ENCODE measurements around the gene FBXO41.

Gene FBXO41

GRCh38 chr2:73238976-73239375 is 45.3 kb downstream of the FBXO41 start:
- no peak for DNase-seq

- no peak for DNase-seq
These were observed 46.1 kb downstream of the FBXO41 start for GRCh38 chr2:73238149-73238548.

- DNase-seq = no peak
These were observed 47.1 kb downstream of the FBXO41 start for GRCh38 chr2:73237168-73237567.

GRCh38 chr2:73235315-73236028 is 48.8 kb downstream of the FBXO41 start:
- no peak for DNase-seq

- peak; percentile 90 for DNase-seq
These were observed 50.1 kb downstream of the FBXO41 start, which contains the start of gene CCT7 for GRCh38 chr2:73233932-73234832. Gene CCT7 (plus strand): TSS chr2:73234308. CDS start chr2:73234379, 71 bp downstream.

GRCh38 chr2:73233154-73233931 is 50.9 kb downstream of the FBXO41 start, which contains the start of gene PRADC1:
Gene PRADC1 (minus strand): TSS chr2:73233239. CDS start chr2:73233160, 79 bp downstream.
- DNase-seq = peak; percentile 100

- no peak for DNase-seq
These were observed 51.7 kb downstream of the FBXO41 start for GRCh38 chr2:73232403-73233153.

GRCh38 chr2:73228631-73229030 is 55.6 kb downstream of the FBXO41 start:
- no peak for DNase-seq

- no peak for DNase-seq
These were observed 57.2 kb downstream of the FBXO41 start for GRCh38 chr2:73227086-73227485.

GRCh38 chr2:73225513-73226360 is 58.5 kb downstream of the FBXO41 start:
- DNase-seq = no peak

GRCh38 chr2:73223821-73224220 is 60.5 kb downstream of the FBXO41 start:
- DNase-seq = no peak

- DNase-seq = no peak
These were observed 66.0 kb downstream of the FBXO41 start for GRCh38 chr2:73218298-73218697.

- no peak for DNase-seq
These were observed 66.5 kb downstream of the FBXO41 start for GRCh38 chr2:73217826-73218225.

GRCh38 chr2:73217160-73217559 is 67.1 kb downstream of the FBXO41 start:
- no peak for DNase-seq

- no peak for DNase-seq
These were observed 69.0 kb downstream of the FBXO41 start for GRCh38 chr2:73215254-73215653.

- DNase-seq = peak; percentile 77
These were observed 69.9 kb downstream of the FBXO41 start, which contains the start of gene SMYD5 for GRCh38 chr2:73214120-73215035. Gene SMYD5 (plus strand): TSS chr2:73214245. CDS start chr2:73214267, 22 bp downstream.

- DNase-seq = peak; percentile 83
These were observed 71.7 kb downstream of the FBXO41 start for GRCh38 chr2:73212448-73213176.

GRCh38 chr2:73212098-73212447 is 72.2 kb downstream of the FBXO41 start:
- no peak for DNase-seq

- DNase-seq = no peak
These were observed 73.6 kb downstream of the FBXO41 start for GRCh38 chr2:73210696-73211095.
